ENCODE measurements around the gene ARHGEF17. TPM values are rescaled to one million over a fixed set of nuclear protein-coding genes. Genes with fewer than 3 reads are reported as not detected.
A peak's percentile ranks its signal among the peaks of the same experiment; 100 is the strongest.

The ARHGEF17 gene
- total and polyA plus RNA-seq, 3 experiments from 2014 or later: not detected

GRCh38 chr11:73397468-73398131, 89.5 kb downstream of the ARHGEF17 start:
- Histone ChIP-seq H3K4me3 (ENCODE audit: low read length) (no peak overlapping the region), H3K36me3 (ENCODE audit: insufficient read depth, low read length) (no peaks in the 10 kb centered on the region), H3K27me3 (ENCODE audit: insufficient read depth, low read length, poor library complexity, severe bottlenecking) (no peaks in the 10 kb centered on the region), H3K9me3 (ENCODE audit: low read length) (no peaks in the 10 kb centered on the region), H3K4me1 (ENCODE audit: insufficient read depth, low read length) (no peaks in the 10 kb centered on the region), H3K27ac (ENCODE audit: low read depth, low read length) (no peak overlapping the region)
- H3K27ac Mint-ChIP-seq: peak overlapping the region in 4 of 8 donors; percentile 21 to 88 (median 50)
- no peak for DNase-seq
- ChIA-PET CTCF (interaction anchor here (1.6 to 9.1 kb wide), 2 partner anchors 24 to 47 kb away, joined by 3 to 190 read pairs; no protein-coding TSS in a partner anchor), POLR2A (no interaction called here)
- peaks cover 0 to 37% (median 0%) of the 10 kb centered on the region in 3 donors for H3K36me3 Mint-ChIP-seq
- H3K4me1 Mint-ChIP-seq: no peaks in the 10 kb centered on the region
- H3K27me3 Mint-ChIP-seq: no peaks in the 10 kb centered on the region
- H3K9me3 Mint-ChIP-seq: no peaks in the 10 kb centered on the region
- H3K4me3 Mint-ChIP-seq: peak overlapping the region in 1 of 7 donors; percentile 40

GRCh38 chr11:73398132-73398526, 90.1 kb downstream of the ARHGEF17 start:
- Histone ChIP-seq H3K27ac (ENCODE audit: low read depth, low read length) (no peak overlapping the region), H3K9me3 (ENCODE audit: low read length) (no peaks in the 10 kb centered on the region), H3K4me1 (ENCODE audit: insufficient read depth, low read length) (no peaks in the 10 kb centered on the region), H3K36me3 (ENCODE audit: insufficient read depth, low read length) (no peaks in the 10 kb centered on the region), H3K4me3 (ENCODE audit: low read length) (no peak overlapping the region), H3K27me3 (ENCODE audit: insufficient read depth, low read length, poor library complexity, severe bottlenecking) (no peaks in the 10 kb centered on the region)
- ChIA-PET POLR2A (no interaction called here), CTCF (interaction anchor here (2.3 to 9.1 kb wide), 2 partner anchors 47 to 63 kb away, joined by 5 to 190 read pairs; no protein-coding TSS in a partner anchor)
- Mint-ChIP-seq H3K27me3 (no peaks in the 10 kb centered on the region), H3K4me3 (peak overlapping the region in 2 of 7 donors; percentile 36 to 50), H3K36me3 (peaks cover 0 to 34% (median 0%) of the 10 kb centered on the region in 3 donors), H3K27ac (peak overlapping the region in 4 of 8 donors; percentile 36 to 63 (median 50)), H3K4me1 (no peaks in the 10 kb centered on the region), H3K9me3 (no peaks in the 10 kb centered on the region)
- DNase-seq: no peak

GRCh38 chr11:73398721-73399120, 90.6 kb downstream of the ARHGEF17 start:
- H3K36me3 ChIP-seq (ENCODE audit: insufficient read depth, low read length): no peaks in the 10 kb centered on the region
- H3K27ac ChIP-seq (ENCODE audit: low read depth, low read length): no peak overlapping the region
- H3K27me3 ChIP-seq (ENCODE audit: insufficient read depth, low read length, poor library complexity, severe bottlenecking): no peaks in the 10 kb centered on the region
- no peaks in the 10 kb centered on the region for H3K9me3 ChIP-seq (ENCODE audit: low read length)
- H3K27me3 Mint-ChIP-seq: no peaks in the 10 kb centered on the region
- no peaks in the 10 kb centered on the region for H3K9me3 Mint-ChIP-seq
- H3K4me1 ChIP-seq (ENCODE audit: insufficient read depth, low read length): no peaks in the 10 kb centered on the region
- H3K4me1 Mint-ChIP-seq: no peaks in the 10 kb centered on the region
- POLR2A ChIA-PET: interaction anchor here (0.5 kb wide), 1 partner anchor 52 kb away, joined by 8 read pairs; no protein-coding TSS in a partner anchor
- H3K27ac Mint-ChIP-seq: peak overlapping the region in 3 of 8 donors; percentile 36 to 81 (median 75)
- H3K4me3 ChIP-seq (ENCODE audit: low read length): no peak overlapping the region
- H3K36me3 Mint-ChIP-seq: peaks cover 0 to 29% (median 0%) of the 10 kb centered on the region in 3 donors
- H3K4me3 Mint-ChIP-seq: no peak overlapping the region
- DNase-seq: no peak
- CTCF ChIA-PET: interaction anchor here (0.7 to 9.1 kb wide), 4 partner anchors 27 to 63 kb away, joined by 3 to 190 read pairs (median 5); no protein-coding TSS in a partner anchor

DNA sequence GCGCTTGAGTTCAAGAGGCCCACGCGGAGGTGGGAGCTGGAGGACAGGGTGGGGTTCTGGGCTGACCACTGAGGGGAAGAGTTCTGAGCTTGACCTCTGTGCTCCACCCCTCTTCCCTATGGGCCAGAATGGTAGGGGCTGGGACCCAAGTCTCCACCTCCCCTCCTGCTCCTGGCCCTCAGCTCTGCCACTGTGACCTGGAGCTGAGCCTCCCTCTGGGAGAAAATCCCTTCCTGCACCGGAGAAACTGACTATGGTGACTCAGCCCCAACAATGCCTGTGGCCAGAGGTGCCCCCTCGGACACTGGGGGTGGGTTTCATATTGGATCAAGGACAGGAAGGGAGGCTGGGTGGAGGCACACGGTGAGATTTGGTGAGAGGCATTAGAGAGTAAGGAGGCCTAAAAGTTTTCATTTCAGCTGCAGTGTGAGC, 91.1 kb downstream of the ARHGEF17 start:
- H3K27me3 Mint-ChIP-seq: no peaks in the 10 kb centered on the region
- ChIA-PET POLR2A (interaction anchor here (0.5 kb wide), 1 partner anchor 52 kb away, joined by 8 read pairs; no protein-coding TSS in a partner anchor), CTCF (interaction anchor here (0.7 to 9.1 kb wide), 4 partner anchors 26 to 64 kb away, joined by 3 to 190 read pairs (median 5); no protein-coding TSS in a partner anchor)
- H3K4me1 Mint-ChIP-seq: no peaks in the 10 kb centered on the region
- Histone ChIP-seq H3K27ac (ENCODE audit: low read depth, low read length) (no peak overlapping the region), H3K27me3 (ENCODE audit: insufficient read depth, low read length, poor library complexity, severe bottlenecking) (no peaks in the 10 kb centered on the region), H3K4me3 (ENCODE audit: low read length) (no peak overlapping the region), H3K9me3 (ENCODE audit: low read length) (no peaks in the 10 kb centered on the region), H3K4me1 (ENCODE audit: insufficient read depth, low read length) (no peaks in the 10 kb centered on the region), H3K36me3 (ENCODE audit: insufficient read depth, low read length) (no peaks in the 10 kb centered on the region)
- H3K9me3 Mint-ChIP-seq: no peaks in the 10 kb centered on the region
- H3K4me3 Mint-ChIP-seq: peak overlapping the region in 1 of 7 donors; percentile 9
- peaks cover 0 to 26% (median 0%) of the 10 kb centered on the region in 3 donors for H3K36me3 Mint-ChIP-seq
- H3K27ac Mint-ChIP-seq: peak overlapping the region in 4 of 8 donors; percentile 70 to 86 (median 76)
- no peak for DNase-seq

DNA sequence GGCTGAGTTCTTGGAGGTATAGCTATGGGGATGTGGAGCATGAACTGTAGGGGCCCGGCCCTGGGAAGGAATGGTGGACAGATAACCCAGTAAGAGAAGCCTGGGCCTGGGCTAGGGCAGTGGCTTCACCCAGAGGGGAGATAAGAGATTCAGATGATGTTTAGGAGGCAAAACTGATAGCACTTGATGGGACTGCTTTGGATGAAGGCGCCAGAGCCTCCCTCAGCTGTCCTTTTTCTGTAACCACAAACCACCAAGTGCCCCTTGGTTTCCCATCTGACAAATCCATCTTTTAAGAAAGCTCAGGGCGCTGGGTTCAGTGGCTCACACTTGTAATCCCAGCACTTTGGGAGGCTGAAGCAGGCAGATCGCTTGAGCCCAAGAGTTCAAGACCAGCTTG, 91.6 kb downstream of the ARHGEF17 start:
- Histone ChIP-seq H3K4me3 (ENCODE audit: low read length) (no peak overlapping the region), H3K4me1 (ENCODE audit: insufficient read depth, low read length) (no peaks in the 10 kb centered on the region), H3K9me3 (ENCODE audit: low read length) (no peaks in the 10 kb centered on the region), H3K27me3 (ENCODE audit: insufficient read depth, low read length, poor library complexity, severe bottlenecking) (no peaks in the 10 kb centered on the region), H3K27ac (ENCODE audit: low read depth, low read length) (no peak overlapping the region), H3K36me3 (ENCODE audit: insufficient read depth, low read length) (no peaks in the 10 kb centered on the region)
- Mint-ChIP-seq H3K27me3 (no peaks in the 10 kb centered on the region), H3K4me1 (no peaks in the 10 kb centered on the region), H3K4me3 (no peak overlapping the region), H3K36me3 (peaks cover 0 to 23% (median 0%) of the 10 kb centered on the region in 3 donors), H3K9me3 (no peaks in the 10 kb centered on the region), H3K27ac (peak overlapping the region in 4 of 8 donors; percentile 52 to 86 (median 76))
- DNase-seq: no peak
- POLR2A ChIA-PET: interaction anchor here (0.6 kb wide), 1 partner anchor 96 kb away, joined by 3 read pairs; no protein-coding TSS in a partner anchor
- CTCF ChIA-PET: interaction anchor here (0.7 to 9.1 kb wide), 4 partner anchors 26 to 64 kb away, joined by 3 to 190 read pairs (median 5); no protein-coding TSS in a partner anchor

GRCh38 chr11:73400293-73400692, 92.2 kb downstream of the ARHGEF17 start:
- no peak overlapping the region for H3K27ac ChIP-seq (ENCODE audit: low read depth, low read length)
- no peaks in the 10 kb centered on the region for H3K4me1 ChIP-seq (ENCODE audit: insufficient read depth, low read length)
- CTCF ChIA-PET: interaction anchor here (2.3 to 9.1 kb wide), 3 partner anchors 50 to 65 kb away, joined by 5 to 190 read pairs (median 5); no protein-coding TSS in a partner anchor
- POLR2A ChIA-PET: interaction anchor here (0.6 kb wide), 1 partner anchor 97 kb away, joined by 3 read pairs; no protein-coding TSS in a partner anchor
- Mint-ChIP-seq H3K4me1 (no peaks in the 10 kb centered on the region), H3K27ac (peak overlapping the region; percentile 19 to 81 (median 69)), H3K36me3 (peaks cover 0 to 21% (median 0%) of the 10 kb centered on the region in 3 donors), H3K27me3 (no peaks in the 10 kb centered on the region), H3K4me3 (peak overlapping the region in 1 of 7 donors; percentile 28), H3K9me3 (no peaks in the 10 kb centered on the region)
- no peaks in the 10 kb centered on the region for H3K27me3 ChIP-seq (ENCODE audit: insufficient read depth, low read length, poor library complexity, severe bottlenecking)
- H3K9me3 ChIP-seq (ENCODE audit: low read length): no peaks in the 10 kb centered on the region
- DNase-seq: no peak
- no peak overlapping the region for H3K4me3 ChIP-seq (ENCODE audit: low read length)
- H3K36me3 ChIP-seq (ENCODE audit: insufficient read depth, low read length): no peaks in the 10 kb centered on the region

DNA sequence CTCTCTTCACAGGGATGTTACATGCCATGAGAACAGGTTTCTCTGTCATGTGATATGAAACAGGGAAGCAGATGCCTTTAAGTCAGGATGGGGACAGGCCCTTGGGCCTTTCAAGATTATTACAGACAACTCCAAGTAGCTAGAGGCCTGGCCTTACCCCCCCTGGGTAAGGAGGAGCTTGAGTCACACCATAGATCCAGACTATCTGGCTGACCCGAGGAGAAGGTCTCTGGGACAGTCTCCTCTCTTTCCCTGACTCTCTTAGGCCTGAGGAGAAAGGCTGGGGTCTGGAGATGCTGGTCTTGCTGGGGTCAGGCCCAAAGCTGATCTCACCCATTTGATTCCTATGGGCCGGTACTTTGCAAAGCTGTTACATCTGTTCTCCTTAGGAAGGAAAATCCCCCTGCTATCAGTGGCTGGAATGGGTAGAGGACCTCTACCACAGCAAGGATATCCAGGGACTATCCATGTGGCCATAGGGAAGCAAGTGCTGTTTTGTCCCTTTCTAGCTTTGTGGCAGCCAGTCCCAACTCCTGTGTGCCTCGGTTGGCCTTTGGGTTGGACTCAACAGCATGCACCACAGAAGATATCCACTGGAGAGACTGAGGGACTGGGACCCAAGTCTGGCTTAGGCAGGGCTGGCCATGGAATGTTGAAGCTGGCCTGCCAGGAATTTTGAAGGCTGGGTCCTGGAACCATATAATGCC, 93.3 kb downstream of the ARHGEF17 start:
- Histone ChIP-seq H3K27me3 (ENCODE audit: insufficient read depth, low read length, poor library complexity, severe bottlenecking) (no peaks in the 10 kb centered on the region), H3K9me3 (ENCODE audit: low read length) (no peaks in the 10 kb centered on the region), H3K27ac (ENCODE audit: low read depth, low read length) (no peak overlapping the region), H3K4me1 (ENCODE audit: insufficient read depth, low read length) (no peaks in the 10 kb centered on the region), H3K36me3 (ENCODE audit: insufficient read depth, low read length) (no peaks in the 10 kb centered on the region), H3K4me3 (ENCODE audit: low read length) (no peak overlapping the region)
- Mint-ChIP-seq H3K27me3 (no peaks in the 10 kb centered on the region), H3K4me1 (no peaks in the 10 kb centered on the region), H3K9me3 (no peaks in the 10 kb centered on the region), H3K4me3 (no peak overlapping the region), H3K36me3 (peaks cover 0 to 24% (median 0%) of the 10 kb centered on the region in 3 donors), H3K27ac (peak overlapping the region in 4 of 8 donors; percentile 26 to 66 (median 52))
- no peak for DNase-seq
- CTCF ChIA-PET: interaction anchor here (1.5 to 2.7 kb wide), 3 partner anchors 50 to 66 kb away, joined by 3 to 12 read pairs (median 5); no protein-coding TSS in a partner anchor
- POLR2A ChIA-PET: no interaction called here

Measured in CD8-positive, alpha-beta memory T cell (primary cell).